CD4-positive, alpha-beta T cell treated with Interleukin-4 for 4 hours (primary cell): ENCODE results near the gene PTOV1.

ENCODE experiments used
- DNase-seq: peaks from one replicate; pipeline ENCODE4 v3.0.0-alpha.2; 2020

Gene PTOV1

GRCh38 chr19:49877020-49877878 lies 26.3 kb downstream of the PTOV1 start, which contains the start of the genes AKT1S1 and TBC1D17:
Gene AKT1S1, minus strand, starts transcription at chr19:49877355. Its CDS starts 4,060 bp downstream, at chr19:49873295.
Gene TBC1D17, plus strand, starts transcription at chr19:49877702. Its CDS starts 22 bp downstream, at chr19:49877724.
- DNase-seq: peak; percentile 100

- peak; percentile 98 for DNase-seq
These were observed 27.2 kb downstream of the PTOV1 start for GRCh38 chr19:49877879-49878743.

- DNase-seq: no peak
These were observed 27.7 kb downstream of the PTOV1 start for GRCh38 chr19:49878744-49879070.

GRCh38 chr19:49879243-49879963 lies 28.4 kb downstream of the PTOV1 start:
- DNase-seq: no peak

GRCh38 chr19:49880162-49880869 lies 29.4 kb downstream of the PTOV1 start:
- no peak for DNase-seq

GRCh38 chr19:49881186-49881585 lies 30.2 kb downstream of the PTOV1 start:
- DNase-seq: no peak

- no peak for DNase-seq
These were observed 30.9 kb downstream of the PTOV1 start for GRCh38 chr19:49881672-49882394.

GRCh38 chr19:49882643-49883042 lies 31.7 kb downstream of the PTOV1 start:
- DNase-seq: no peak

GRCh38 chr19:49883094-49883493 lies 32.1 kb downstream of the PTOV1 start:
- DNase-seq: no peak

GRCh38 chr19:49884109-49884508 lies 33.1 kb downstream of the PTOV1 start:
- no peak for DNase-seq

- DNase-seq: no peak
These were observed 33.8 kb downstream of the PTOV1 start for GRCh38 chr19:49884760-49885159.

- DNase-seq: no peak
These were observed 36.2 kb downstream of the PTOV1 start for GRCh38 chr19:49887037-49887664.

GRCh38 chr19:49887665-49888509 lies 36.9 kb downstream of the PTOV1 start:
- DNase-seq: no peak

GRCh38 chr19:49888510-49888824 lies 37.5 kb downstream of the PTOV1 start:
- DNase-seq: no peak

GRCh38 chr19:49889038-49889686 lies 38.2 kb downstream of the PTOV1 start:
- no peak for DNase-seq

GRCh38 chr19:49889687-49890348 lies 38.9 kb downstream of the PTOV1 start:
- peak; percentile 73 for DNase-seq

- peak; percentile 59 for DNase-seq
These were observed 39.7 kb downstream of the PTOV1 start for GRCh38 chr19:49890349-49891311.

- no peak for DNase-seq
These were observed 40.4 kb downstream of the PTOV1 start for GRCh38 chr19:49891393-49891792.
